ENCODE data around the gene OAS1. TPM values are rescaled to one million over a fixed set of nuclear protein-coding genes. Genes with fewer than 3 reads are reported as not detected.
"Not testable (repeated sequence)": the region's sequence is repeated elsewhere in the genome, so short reads cannot be mapped to it uniquely, and the experiment has no call there.

OAS1 gene
- total RNA-seq, 1 donor from 2014 or later: 9.9 TPM

GRCh38 chr12:112900298-112901145, 6.2 kb upstream of the OAS1 start:
- DNase-seq: no peak

- DNase-seq: no peak
Measured at GRCh38 chr12:112901271-112901670, 5.5 kb upstream of the OAS1 start.

GRCh38 chr12:112904571-112904970, 2.2 kb upstream of the OAS1 start:
- no peak for DNase-seq

GRCh38 chr12:112905451-112906089, 1.2 kb upstream of the OAS1 start:
- no peak for DNase-seq

GRCh38 chr12:112907415-112908157, 824 bp downstream of the OAS1 start:
- no peak for DNase-seq

- no peak for DNase-seq
Measured at GRCh38 chr12:112908548-112908947, 1.8 kb downstream of the OAS1 start.

- no peak for DNase-seq
Measured at GRCh38 chr12:112909693-112910092, 2.9 kb downstream of the OAS1 start.

- no peak for DNase-seq
Measured at GRCh38 chr12:112913038-112913688, 6.4 kb downstream of the OAS1 start.

- DNase-seq: not testable (repeated sequence)
Measured at GRCh38 chr12:112913888-112914287, 7.1 kb downstream of the OAS1 start.

GRCh38 chr12:112916270-112916669, 9.5 kb downstream of the OAS1 start:
- DNase-seq: peak; percentile 3

- DNase-seq: no peak
Measured at GRCh38 chr12:112919121-112919520, 12.4 kb downstream of the OAS1 start.

GRCh38 chr12:112924986-112925385, 18.2 kb downstream of the OAS1 start:
- DNase-seq: peak; percentile 26

- not testable (repeated sequence) for DNase-seq
Measured at GRCh38 chr12:112926416-112927033, 19.8 kb downstream of the OAS1 start.

GRCh38 chr12:112927475-112927874, 20.7 kb downstream of the OAS1 start:
- no peak for DNase-seq

- DNase-seq: no peak
Measured at GRCh38 chr12:112927925-112928324, 21.2 kb downstream of the OAS1 start.

GRCh38 chr12:112928978-112929377, 22.2 kb downstream of the OAS1 start:
- no peak for DNase-seq

GRCh38 chr12:112929715-112930114, 23.0 kb downstream of the OAS1 start:
- no peak for DNase-seq

- DNase-seq: no peak
Measured at GRCh38 chr12:112930350-112930749, 23.6 kb downstream of the OAS1 start.

GRCh38 chr12:112932485-112933128, 25.8 kb downstream of the OAS1 start:
- no peak for DNase-seq

GRCh38 chr12:112933129-112933505, 26.4 kb downstream of the OAS1 start:
- no peak for DNase-seq

- no peak for DNase-seq
Measured at GRCh38 chr12:112936264-112936663, 29.5 kb downstream of the OAS1 start.

GRCh38 chr12:112936927-112937326, 30.2 kb downstream of the OAS1 start:
- DNase-seq: no peak
